NCI-H2081 treated with DMSO at 0.1 percent for 48 hours (cell line): ENCODE measurements around the gene SH3GL2.

Experiments
- DNase-seq: peaks from one replicate; lab custom pipeline; 2025; lab: John Stamatoyannopoulos, UW

The SH3GL2 gene

DNA sequence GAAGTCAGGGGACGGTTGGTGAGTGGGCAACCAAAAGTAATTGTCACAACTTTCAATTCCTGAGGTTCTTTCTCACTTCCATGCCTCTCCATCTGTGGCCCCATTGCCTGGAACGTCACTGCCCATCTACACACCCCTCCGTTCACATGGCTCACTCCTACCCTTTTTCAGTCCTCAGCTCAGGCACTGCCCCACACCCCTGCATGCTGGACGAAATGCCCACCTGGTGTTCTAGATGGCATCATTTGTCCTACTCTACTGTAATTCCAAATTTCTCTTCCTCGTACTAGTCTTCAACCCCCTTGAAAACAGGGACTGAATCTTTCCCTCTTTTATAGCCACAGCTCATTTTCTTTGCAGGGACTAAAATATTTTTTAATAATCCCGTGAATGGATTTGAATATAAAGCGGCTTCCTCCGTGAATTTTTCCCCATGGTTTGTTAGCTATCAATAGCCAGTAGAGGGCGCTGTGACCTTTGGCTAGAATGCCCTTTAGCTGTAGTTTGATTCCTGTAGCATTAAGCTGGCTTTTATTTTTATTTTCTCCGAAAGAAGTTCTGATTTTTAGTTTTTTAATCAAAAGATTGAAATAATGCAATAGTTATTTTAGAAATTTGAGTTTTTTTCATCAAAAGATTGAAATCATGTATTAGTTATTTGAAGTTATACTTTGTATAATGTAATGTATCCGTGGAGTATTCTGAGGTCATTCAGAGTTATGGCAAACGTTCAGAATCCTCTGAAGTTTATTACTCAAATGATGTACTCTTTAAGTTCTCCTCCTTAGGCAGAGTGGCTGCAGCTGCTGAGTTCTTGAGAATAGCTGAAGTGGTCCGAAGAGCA lies 232.1 kb downstream of the SH3GL2 start:
- no peak for DNase-seq

DNA sequence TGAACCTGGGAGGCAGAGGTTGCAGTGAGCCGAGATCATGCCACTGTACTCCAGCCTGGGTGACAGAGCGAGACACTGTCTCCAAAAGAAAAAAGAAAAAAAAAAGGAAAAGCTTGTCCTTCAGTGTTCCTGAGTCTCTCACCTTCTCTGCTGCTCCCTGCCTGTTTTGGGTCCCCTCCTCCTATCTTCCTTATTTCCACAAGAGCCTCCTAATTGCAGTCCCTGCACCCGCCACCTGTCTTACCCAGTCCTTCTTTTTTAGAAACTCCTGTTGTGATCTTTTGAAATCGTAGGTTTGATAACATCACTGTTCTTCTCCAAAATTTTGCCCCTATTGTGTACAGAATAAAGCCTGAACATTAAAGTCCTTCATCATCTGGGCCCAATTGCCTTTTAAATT lies 234.9 kb downstream of the SH3GL2 start:
- no peak for DNase-seq

GRCh38 chr9:17816431-17817027 lies 237.7 kb downstream of the SH3GL2 start:
- DNase-seq, result no peak

- no peak for DNase-seq
Observed at GRCh38 chr9:17824191-17824590, 245.3 kb downstream of the SH3GL2 start.

DNA sequence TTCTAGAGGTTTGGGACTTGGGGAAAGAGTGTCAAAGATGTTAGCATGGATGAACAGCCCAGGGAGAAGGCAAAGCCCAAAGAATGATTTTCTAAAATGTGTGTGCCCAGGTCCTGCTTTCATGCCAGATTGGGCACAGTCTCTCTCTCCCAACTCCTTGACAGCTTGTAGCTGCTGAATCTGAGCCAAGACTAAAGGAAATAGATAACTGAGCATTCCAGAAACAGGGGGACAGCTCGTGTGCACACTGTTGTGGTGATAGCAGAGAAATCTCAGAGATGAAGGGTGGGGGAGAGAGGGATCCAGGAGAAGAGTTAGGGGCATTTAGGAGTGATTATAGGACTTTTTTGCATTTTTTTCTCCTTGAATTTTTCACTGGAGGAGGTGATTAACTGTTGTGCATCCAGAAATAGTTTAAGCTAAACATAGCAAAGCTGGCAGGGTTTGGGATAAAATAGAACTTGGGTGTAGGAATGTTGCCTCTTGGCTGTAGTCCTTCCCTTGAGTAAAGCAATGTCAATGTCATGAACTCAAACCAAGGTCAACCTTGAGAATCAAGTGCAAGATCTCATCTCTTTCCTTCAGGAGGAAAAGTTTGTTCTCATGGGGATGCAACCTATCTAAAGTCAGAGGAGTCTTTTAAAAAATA lies 245.9 kb downstream of the SH3GL2 start:
- DNase-seq, result no peak

DNA sequence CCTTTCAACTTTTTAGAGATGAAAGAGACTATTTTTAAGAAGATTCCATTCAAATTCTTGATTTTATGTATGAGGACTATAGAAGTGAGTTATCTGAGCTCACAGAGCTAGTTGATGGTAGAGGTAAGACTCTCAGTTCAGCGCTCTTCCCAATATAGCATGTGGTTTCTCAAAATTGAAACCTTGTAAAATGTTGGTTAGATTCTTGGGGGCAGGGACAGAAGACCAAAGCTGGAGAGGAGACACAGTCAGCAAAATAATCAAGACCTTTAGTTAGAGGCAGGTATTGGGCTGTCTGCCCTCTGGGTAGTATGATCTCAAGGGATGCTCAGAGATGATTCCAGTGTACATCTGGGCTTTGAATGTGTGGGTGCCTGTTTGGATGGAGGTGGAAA lies 246.4 kb downstream of the SH3GL2 start:
- DNase-seq, result no peak

GRCh38 chr9:17829064-17829463 lies 250.2 kb downstream of the SH3GL2 start:
- no peak for DNase-seq

DNA sequence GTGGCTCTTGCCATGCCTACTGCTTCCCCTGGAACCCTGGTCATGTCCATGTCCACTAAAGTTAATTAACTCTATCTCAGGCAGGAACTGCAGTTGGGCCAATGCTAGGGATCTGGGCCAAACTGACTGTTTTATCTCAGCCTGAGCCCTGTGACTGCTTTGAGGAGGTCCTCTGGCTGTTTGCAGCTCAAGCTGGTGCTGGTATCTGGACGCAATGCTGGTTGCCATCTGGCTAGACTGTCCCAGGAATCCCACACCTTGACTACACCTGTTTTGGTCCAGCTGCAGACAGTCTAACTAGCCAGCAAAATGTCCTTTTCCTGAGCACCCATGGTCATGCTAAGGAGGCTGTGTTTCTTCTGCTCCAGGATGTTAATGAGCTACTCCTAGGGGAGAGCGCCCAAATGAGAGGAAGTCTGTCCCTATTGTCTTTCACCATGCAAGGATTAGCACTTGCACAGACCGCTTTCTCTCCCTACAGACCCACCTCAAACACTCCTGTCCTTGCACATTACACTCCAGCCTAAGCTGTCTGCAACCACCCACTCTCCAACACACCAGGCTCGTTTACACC lies 251.0 kb downstream of the SH3GL2 start:
- DNase-seq, result no peak

GRCh38 chr9:17832812-17833211 lies 253.9 kb downstream of the SH3GL2 start:
- no peak for DNase-seq

- no peak for DNase-seq
Observed at GRCh38 chr9:17833846-17834245, 255.0 kb downstream of the SH3GL2 start.

DNA sequence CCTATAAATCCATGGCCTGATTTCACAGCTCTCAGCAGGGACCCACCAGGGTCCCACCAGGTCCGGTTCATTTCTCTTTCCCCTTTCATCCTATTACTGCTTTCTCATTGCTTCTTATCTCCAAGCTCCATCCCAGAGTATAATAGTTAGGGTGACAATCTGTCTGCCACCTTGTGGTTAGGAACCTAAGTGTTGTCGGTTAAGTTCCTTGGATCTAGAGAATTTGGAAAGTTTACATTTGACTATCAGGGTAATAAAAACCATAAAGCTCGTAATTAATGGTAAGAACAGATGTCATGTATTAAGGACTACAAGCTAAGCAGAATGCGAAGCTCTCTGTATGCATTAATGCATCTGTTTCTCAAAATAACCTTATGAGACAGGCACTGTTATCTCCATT lies 259.1 kb downstream of the SH3GL2 start:
- DNase-seq, result no peak

- no peak for DNase-seq
Observed at GRCh38 chr9:17839776-17840175, 260.9 kb downstream of the SH3GL2 start.

DNA sequence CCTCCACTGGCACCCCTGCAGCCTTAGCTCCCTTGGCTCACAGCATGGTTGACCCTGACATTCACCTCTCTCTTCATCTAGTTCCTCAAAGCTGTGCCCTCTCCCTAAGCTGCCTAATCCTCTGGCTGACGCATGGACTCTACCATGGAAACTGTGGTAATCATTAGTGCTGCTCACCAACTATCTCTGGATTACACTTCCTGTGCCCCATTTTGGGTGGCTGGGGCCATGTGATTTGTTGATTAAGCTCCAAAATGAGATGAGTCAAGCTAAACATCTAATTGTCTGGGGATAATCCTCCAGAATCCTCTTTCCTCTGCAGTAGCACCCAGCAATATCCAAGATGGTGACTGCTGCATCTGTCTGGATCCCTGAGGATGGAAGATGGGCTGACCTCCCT lies 264.4 kb downstream of the SH3GL2 start:
- DNase-seq, result no peak
